NCI-H2196 treated with DMSO at 0.1 percent for 48 hours (cell line): Measurements from ENCODE around the gene SLC7A6OS.

Source experiments
- DNase-seq: peaks from one replicate; lab custom pipeline; 2025; ENCODE audit not compliant: unreplicated experiment; lab: John Stamatoyannopoulos, UW

SLC7A6OS gene

DNA sequence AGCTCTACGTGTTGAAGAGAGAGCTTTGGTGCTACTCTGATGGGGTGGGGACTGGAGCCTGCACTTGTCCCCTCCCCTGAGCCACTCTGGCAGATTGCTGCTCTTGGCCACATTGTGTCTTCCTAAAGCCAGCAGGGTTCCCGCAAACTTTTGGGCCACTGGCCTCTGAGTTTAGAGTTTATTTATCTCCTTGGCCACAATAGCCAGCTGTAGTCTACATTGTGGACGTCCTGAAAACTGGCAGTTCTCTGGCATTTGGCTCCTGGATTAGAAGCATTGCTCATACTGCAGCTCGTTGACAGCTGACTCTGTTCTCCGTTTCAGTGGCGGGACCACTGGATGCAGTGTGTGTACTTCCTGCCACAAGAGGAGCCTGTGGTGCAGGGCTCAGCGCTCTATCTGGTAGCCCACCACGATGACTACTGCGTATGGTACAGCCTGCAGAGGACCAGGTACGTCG, 34.6 kb upstream of the SLC7A6OS start:
- DNase-seq = no peak

DNA sequence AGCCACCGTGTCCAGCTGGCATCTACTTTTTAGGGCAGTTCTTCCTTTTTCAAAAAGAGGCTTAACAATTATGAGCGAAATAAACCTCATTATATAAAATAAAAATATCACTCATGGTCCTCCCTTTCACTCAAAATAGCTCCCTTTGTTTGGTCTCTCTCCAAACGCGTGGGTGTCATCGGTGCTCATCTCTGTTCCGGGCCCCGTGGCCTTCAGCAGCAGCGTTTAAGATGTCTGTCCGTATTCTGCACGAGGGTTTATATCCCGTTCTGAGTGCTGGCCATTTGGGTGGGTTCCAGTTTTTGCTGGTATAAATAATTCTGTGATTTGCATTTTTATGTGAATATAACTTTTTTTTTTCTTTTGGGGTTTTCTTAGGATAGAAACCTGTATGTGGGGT, 33.5 kb upstream of the SLC7A6OS start:
- no peak for DNase-seq

- DNase-seq = no peak
These were observed 32.4 kb upstream of the SLC7A6OS start for GRCh38 chr16:68343137-68343536.

DNA sequence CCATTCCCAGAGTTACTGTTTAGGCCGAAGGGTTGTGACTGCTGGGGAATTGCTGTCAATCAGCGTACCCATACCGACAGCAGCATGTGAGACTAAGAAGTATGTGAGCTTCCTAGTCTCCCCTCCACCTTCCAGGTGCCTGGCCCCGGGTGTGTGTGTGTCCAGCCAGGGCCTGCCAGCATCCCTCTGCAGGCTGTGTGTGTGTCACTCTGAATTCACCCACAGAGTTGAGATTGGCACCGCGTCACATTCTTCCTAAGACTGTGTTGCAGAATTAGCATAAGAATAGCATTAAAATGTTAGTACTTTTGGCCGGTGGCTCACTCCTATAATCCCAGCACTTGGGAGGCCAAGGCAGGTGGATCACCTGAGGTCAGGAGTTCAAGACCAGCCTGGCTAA, 31.9 kb upstream of the SLC7A6OS start:
- DNase-seq = no peak

DNA sequence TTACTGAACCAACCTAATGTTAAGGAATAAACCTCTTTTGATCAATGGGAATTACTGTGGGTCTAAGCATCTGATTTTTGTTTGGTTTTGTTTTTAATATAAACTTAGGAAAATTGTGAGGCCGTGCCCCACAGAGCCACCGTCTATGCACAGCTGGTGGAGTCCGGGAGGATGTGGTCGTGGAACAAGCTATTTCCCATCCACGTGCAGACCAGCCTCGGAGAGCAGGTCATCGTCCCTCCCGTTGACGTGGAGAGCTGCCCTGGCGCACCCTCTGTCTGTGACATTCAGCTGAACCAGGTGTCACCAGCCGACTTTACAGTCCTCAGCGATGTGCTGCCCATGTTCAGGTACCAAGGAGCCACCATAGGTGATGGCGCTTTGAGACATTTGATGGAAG, 28.5 kb upstream of the SLC7A6OS start:
- no peak for DNase-seq

GRCh38 chr16:68338326-68339119, 27.8 kb upstream of the SLC7A6OS start:
- no peak for DNase-seq

DNA sequence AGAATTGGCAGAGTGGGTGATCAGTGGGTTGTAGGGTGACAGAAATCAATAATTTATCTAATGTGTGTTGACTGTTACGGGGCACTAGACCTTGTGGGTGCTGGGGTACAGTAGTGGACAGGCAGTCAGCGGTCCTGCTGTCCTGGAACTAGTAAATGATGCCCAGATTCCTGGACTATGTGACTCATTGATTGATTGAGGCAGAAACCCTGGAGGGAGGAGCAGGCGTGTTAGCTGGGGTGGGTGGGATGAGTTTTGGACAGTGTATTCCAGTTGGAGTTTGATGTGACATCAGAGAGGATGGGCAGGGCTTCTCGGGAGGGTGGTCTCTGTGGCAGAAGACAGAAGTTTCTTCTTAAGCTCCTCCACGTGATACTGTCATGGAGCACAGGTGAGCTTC, 24.4 kb upstream of the SLC7A6OS start:
- DNase-seq = no peak

DNA sequence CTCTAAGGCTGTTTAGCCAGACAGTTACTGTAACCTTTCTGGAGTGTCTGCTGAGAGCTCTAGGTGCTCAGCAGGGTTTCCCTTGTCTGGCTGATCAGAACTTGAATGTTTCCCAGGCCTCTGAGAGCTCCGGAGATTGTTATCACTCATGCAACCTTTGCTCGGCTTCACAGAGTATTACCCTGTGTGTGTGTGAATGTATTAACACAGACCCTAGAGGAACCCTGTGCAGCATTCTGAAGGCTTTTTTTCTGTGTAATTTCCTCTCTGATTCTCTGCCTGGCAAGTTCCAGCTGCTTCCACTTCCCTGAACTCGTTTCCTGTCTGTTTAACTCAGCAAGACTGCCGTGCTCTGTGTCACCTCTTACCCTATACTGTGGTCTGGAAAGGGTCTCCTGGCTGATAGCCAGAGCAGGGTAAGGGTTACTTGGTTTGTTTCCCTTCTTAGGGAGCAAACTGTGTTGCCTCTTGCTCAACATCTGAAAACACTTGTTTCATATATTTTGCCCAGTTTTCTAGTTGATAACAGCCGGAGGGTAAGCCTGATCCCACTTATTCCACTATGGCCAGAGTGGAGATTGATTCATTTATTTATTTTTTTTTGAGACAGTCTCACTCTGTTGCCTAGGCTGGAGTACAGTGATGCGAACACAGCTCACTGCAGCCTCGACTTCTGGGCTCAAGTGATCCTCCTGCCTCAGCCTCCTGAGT, 21.8 kb upstream of the SLC7A6OS start:
- DNase-seq = no peak

DNA sequence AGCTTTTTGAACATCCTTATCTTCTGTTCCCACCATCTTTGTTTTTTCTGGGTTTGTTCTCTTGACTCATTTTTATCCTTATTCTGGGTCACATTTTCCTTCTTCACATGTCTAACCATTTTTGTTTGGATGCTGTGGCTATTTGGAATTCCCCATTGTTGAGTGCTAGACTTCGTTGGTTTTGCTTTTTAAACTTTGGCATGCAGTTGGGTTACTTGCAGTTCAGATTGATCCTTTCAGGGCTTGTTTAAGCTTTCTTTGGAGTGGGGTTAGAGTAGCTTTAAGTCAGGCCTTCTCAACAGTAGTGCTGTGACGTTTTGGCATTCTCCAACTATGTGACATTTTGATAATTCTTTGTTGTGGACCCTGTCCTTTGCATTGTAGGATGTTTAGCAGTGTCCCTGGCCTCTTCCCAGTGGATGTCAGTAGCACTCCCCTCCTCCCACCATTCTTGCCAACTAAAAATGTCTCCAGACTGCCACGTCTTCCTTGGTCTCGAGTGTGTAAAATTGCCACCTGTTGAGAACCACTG, 21.2 kb upstream of the SLC7A6OS start:
- DNase-seq = no peak

GRCh38 chr16:68328860-68329390, 18.2 kb upstream of the SLC7A6OS start:
- no peak for DNase-seq

DNA sequence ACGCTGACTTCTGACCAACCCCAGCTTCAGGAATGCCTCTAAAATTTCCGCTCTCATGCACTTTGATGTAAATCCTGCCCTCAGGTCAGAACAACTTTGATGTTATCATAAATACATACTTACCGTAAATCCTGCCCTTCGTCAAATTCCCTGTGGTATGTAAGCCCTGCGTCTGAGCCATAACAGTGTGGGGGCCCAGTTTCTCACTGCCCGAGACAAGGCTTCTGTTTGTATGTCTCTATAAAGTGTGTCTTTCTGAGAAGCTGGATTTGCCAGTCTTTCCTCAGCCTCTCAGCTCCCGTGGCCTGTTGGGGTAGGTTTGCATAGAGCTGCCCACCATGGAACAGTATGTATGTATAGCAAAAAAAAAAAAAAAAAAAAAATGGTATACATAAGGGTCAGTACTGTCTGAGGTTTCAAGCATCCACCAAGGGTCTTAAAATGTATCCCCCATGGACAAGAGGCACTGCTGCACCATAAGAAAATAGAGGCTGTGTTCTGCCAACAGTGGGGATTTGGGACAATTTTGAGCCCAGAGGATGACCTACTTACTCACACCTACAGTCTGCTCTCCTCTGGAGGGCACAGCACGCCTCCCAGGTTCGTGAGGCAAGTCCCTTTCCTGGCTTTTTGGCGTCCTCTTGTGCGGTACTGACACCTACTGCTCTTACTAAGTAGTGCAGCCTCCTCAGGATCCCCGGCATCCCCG, 17.6 kb upstream of the SLC7A6OS start:
- peak; percentile 53 for DNase-seq

- DNase-seq = no peak
These were observed 14.1 kb upstream of the SLC7A6OS start for GRCh38 chr16:68324780-68325357.

GRCh38 chr16:68324336-68324735, 13.6 kb upstream of the SLC7A6OS start:
- no peak for DNase-seq

GRCh38 chr16:68319185-68319908, 8.6 kb upstream of the SLC7A6OS start:
- DNase-seq = no peak

- no peak for DNase-seq
These were observed 2.4 kb upstream of the SLC7A6OS start for GRCh38 chr16:68313116-68313515.

DNA sequence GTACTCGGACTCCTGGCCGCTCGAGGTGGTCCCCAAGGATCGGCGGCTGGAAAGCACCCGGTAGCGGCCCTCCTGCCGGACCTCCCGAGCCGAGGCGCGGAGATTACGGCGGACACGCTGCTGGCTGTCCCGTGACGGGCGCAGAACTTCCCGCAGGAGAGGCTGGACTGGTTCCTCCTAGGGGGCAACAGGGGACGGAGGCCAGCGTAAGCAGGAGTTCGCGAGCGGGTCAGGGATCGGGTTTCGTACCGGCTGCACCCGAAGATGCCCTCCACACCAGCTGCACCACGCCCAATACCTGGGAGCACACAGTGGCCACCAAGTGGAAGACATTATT, 341 bp downstream of the SLC7A6OS start:
- no peak for DNase-seq

DNA sequence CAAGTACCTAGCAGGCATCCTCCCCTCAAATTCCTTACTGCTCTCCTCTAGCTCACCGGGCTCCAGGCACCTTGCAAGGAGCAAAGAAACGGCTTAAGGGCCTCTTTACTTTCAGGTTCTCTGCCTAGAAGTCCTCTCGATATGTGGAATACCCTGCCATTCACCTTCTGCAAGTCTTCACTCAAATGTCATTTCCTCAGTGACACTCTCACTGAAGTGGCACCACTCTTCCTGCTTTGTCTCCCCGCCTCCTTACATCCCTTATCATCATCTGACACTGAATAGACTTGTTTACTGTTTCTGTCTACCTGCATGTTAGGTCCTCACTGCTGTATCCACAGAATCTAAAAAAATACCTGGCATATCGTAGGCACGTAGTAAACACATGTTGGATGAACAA, 947 bp downstream of the SLC7A6OS start:
- DNase-seq = no peak

- no peak for DNase-seq
These were observed 4.1 kb downstream of the SLC7A6OS start for GRCh38 chr16:68306633-68307032.

GRCh38 chr16:68300734-68301459, 9.8 kb downstream of the SLC7A6OS start:
- DNase-seq = no peak
